HepG2 (cell line): ENCODE measurements around the gene TTC39B. TPM values are rescaled to one million over a fixed set of nuclear protein-coding genes. Genes with fewer than 3 reads are reported as not detected.
A peak's percentile ranks its signal among the peaks of the same experiment; 100 is the strongest.

Experiments used
- BCL3 ChIP-seq: sonication (generic); formaldehyde crosslinking; IDR thresholded peaks from 2 replicates; pipeline ENCODE4 v1.5.1; 2020; ENCODE audit warnings: mild to moderate bottlenecking, missing genetic modification reagents, moderate library complexity
- CEBPB ChIP-seq: IDR thresholded peaks from 2 replicates; pipeline ENCODE4 v1.6.1; 2011; ENCODE audit warnings: low read depth, low read length, improper control_type of control experiment, borderline replicate concordance
- HNF4G ChIP-seq, 2 experiments: sonication (generic) in 1 of 2; formaldehyde crosslinking in 1 of 2; IDR thresholded peaks; 2 replicates each; pipeline versions ENCODE4 v1.4.0 to v1.6.1; 2011 to 2020; ENCODE audit warnings: borderline replicate concordance in 2 of 2, low read depth in 2 of 2, mild to moderate bottlenecking in 2 of 2, low read length in 1 of 2, missing genetic modification reagents in 1 of 2, moderate library complexity in 1 of 2
- JDP2 ChIP-seq: sonication (generic); formaldehyde crosslinking; IDR thresholded peaks from 2 replicates; pipeline ENCODE4 v1.8.1; 2022; ENCODE audit warnings: missing genetic modification reagents, borderline replicate concordance
- KIAA2018 ChIP-seq: sonication (generic); formaldehyde crosslinking; IDR thresholded peaks from 2 replicates; pipeline ENCODE4 v1.5.0; 2020; ENCODE audit warnings: mild to moderate bottlenecking, missing genetic modification reagents, borderline replicate concordance
- MATR3 ChIP-seq: sonication (generic); formaldehyde crosslinking; IDR thresholded peaks from 2 replicates; pipeline ENCODE4 v1.4.0; 2020; ENCODE audit warnings: missing genetic modification reagents
- MEF2D ChIP-seq: sonication (generic); formaldehyde crosslinking; IDR thresholded peaks from 2 replicates; pipeline ENCODE4 v1.5.1; 2020; ENCODE audit warnings: mild to moderate bottlenecking, missing genetic modification reagents
- PAXIP1 ChIP-seq: sonication (generic); formaldehyde crosslinking; conservative IDR thresholded peaks from 2 replicates; pipeline ENCODE4 v1.4.0; 2020; ENCODE audit warnings: mild to moderate bottlenecking, missing genetic modification reagents, moderate library complexity
- POLR2A ChIP-seq, 2 experiments: IDR thresholded peaks; 2 replicates each; pipeline ENCODE4 v1.6.1; 2011; ENCODE audit warnings: low read depth in 2 of 2, low read length in 2 of 2, mild to moderate bottlenecking in 1 of 2, moderate library complexity in 1 of 2; ENCODE audit not compliant: insufficient read depth in 1 of 2
- RAD51 ChIP-seq: fragments of 450-650 bp; IDR thresholded peaks from 2 replicates; pipeline ENCODE4 v1.6.1; 2016; ENCODE audit warnings: borderline replicate concordance
- ZNF12 ChIP-seq: sonication (generic); formaldehyde crosslinking; IDR thresholded peaks from 2 replicates; pipeline ENCODE4 v1.5.0; 2020; ENCODE audit warnings: missing genetic modification reagents
- ZNF205 ChIP-seq: IDR thresholded peaks from 2 replicates; pipeline ENCODE4 v1.6.1; 2018; ENCODE audit warnings: missing biosample characterization, missing genetic modification reagents
- ZNF3 ChIP-seq: IDR thresholded peaks from 2 replicates; pipeline ENCODE4 v1.7.0; 2017; ENCODE audit warnings: inconsistent platforms
- ZNF44 ChIP-seq: sonication (generic); formaldehyde crosslinking; IDR thresholded peaks from 2 replicates; pipeline ENCODE4 v1.5.1; 2020; ENCODE audit warnings: mild to moderate bottlenecking, missing genetic modification reagents
- ZNF660 ChIP-seq: sonication (generic); formaldehyde crosslinking; IDR thresholded peaks from 2 replicates; pipeline ENCODE4 v1.5.1; 2020; ENCODE audit warnings: mild to moderate bottlenecking, low read depth, missing genetic modification reagents, borderline replicate concordance
- ZNF773 ChIP-seq: sonication (generic); formaldehyde crosslinking; IDR thresholded peaks from 2 replicates; pipeline ENCODE4 v1.4.0; 2020; ENCODE audit warnings: missing genetic modification reagents, borderline replicate concordance
- ZSCAN21 ChIP-seq: sonication (generic); formaldehyde crosslinking; IDR thresholded peaks from 2 replicates; pipeline ENCODE4 v1.8.0; 2022; ENCODE audit warnings: mild to moderate bottlenecking, missing genetic modification reagents, moderate library complexity, borderline replicate concordance
- polyA plus RNA-seq, 8 experiments: library from polyadenylated mRNA; depleted of rRNA in 3 of 8; stranded (reverse) in 7 of 8; unstranded in 1 of 8; fragments of >200 nt; fragmentation: Illumina TruSeq in 4 of 8; extraction: Trizol in 4 of 8; gene quantifications; 2 replicates each; pipeline versions ENCODE4 v1.2.1 to v1.2.3, GENCODE V29; 2011 to 2016; ENCODE audit warnings: low read depth in 4 of 8, missing spikeins in 1 of 8, mixed read lengths in 1 of 8; ENCODE audit not compliant: insufficient read depth in 1 of 8
- total RNA-seq, 5 experiments: library from RNA; depleted of rRNA; stranded (reverse); fragments of >200 nt; fragmentation: Illumina TruSeq; extraction: Trizol; gene quantifications; 2 replicates each; pipeline ENCODE4 v1.2.3, GENCODE V29; 2016; ENCODE audit warnings: low read depth in 1 of 5

Gene TTC39B
- total and polyA plus RNA-seq, 2 of the 13 experiments (the other 11 are each of a cell fraction or from before 2014, with no cell fraction given): 14.3 to 19.4 TPM

- TF ChIP-seq KIAA2018 (CRISPR knock-in tag) (no peak), MATR3 (CRISPR knock-in tag) (no peak), ZNF3 (peak; percentile 64; the same call in 1 of the 2 replicates), ZSCAN21 (CRISPR knock-in tag) (no peak), BCL3 (CRISPR knock-in tag) (no peak), PAXIP1 (CRISPR knock-in tag) (peak; percentile 40; the same call in 1 of the 2 replicates), ZNF660 (CRISPR knock-in tag) (no peak), ZNF205 (CRISPR knock-in tag) (no peak), POLR2A (IDR thresholded peaks at IDR 0.05; ENCODE audit: insufficient read depth in 1 of 2, low read depth in 2 of 2, low read length in 2 of 2) (peak in 1 of 2 experiments; percentile 39; a peak in 1 of 4 replicates), CEBPB (0 out of 2 replicates have a peak, but pooled peaks have one; percentile 32), ZNF12 (no peak), RAD51 (no peak), ZNF44 (CRISPR knock-in tag) (no peak), ZNF773 (CRISPR knock-in tag) (no peak), JDP2 (CRISPR knock-in tag) (no peak), HNF4G (IDR thresholded peaks at IDR 0.05; ENCODE audit: borderline replicate concordance, low read depth, low read length) (peak; percentile 71; the same call in 1 of the 2 replicates), HNF4G (CRISPR knock-in tag; IDR thresholded peaks at IDR 0.05; ENCODE audit: borderline replicate concordance, low read depth) (no peak), MEF2D (CRISPR knock-in tag) (no peak)
These were observed 11.1 kb downstream of the TTC39B start (continued) for GRCh38 chr9:15295761-15296405.
